IPS-18c (cell line): ENCODE results near the gene WIPF1.

Source experiments
- H3K4me3 ChIP-seq: 2 replicates; pipeline ENCODE4 v1.7.0; 2013; ENCODE audit warnings: low read depth, mild to moderate bottlenecking, low read length, moderate library complexity; ENCODE audit not compliant: insufficient read depth
- H3K9me3 ChIP-seq: one replicate; pipeline ENCODE4 v1.6.1; 2013; ENCODE audit warnings: mild to moderate bottlenecking, low read length, moderate library complexity; ENCODE audit not compliant: control insufficient read depth, insufficient read depth

The WIPF1 gene, protein sequence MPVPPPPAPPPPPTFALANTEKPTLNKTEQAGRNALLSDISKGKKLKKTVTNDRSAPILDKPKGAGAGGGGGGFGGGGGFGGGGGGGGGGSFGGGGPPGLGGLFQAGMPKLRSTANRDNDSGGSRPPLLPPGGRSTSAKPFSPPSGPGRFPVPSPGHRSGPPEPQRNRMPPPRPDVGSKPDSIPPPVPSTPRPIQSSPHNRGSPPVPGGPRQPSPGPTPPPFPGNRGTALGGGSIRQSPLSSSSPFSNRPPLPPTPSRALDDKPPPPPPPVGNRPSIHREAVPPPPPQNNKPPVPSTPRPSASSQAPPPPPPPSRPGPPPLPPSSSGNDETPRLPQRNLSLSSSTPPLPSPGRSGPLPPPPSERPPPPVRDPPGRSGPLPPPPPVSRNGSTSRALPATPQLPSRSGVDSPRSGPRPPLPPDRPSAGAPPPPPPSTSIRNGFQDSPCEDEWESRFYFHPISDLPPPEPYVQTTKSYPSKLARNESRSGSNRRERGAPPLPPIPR

DNA sequence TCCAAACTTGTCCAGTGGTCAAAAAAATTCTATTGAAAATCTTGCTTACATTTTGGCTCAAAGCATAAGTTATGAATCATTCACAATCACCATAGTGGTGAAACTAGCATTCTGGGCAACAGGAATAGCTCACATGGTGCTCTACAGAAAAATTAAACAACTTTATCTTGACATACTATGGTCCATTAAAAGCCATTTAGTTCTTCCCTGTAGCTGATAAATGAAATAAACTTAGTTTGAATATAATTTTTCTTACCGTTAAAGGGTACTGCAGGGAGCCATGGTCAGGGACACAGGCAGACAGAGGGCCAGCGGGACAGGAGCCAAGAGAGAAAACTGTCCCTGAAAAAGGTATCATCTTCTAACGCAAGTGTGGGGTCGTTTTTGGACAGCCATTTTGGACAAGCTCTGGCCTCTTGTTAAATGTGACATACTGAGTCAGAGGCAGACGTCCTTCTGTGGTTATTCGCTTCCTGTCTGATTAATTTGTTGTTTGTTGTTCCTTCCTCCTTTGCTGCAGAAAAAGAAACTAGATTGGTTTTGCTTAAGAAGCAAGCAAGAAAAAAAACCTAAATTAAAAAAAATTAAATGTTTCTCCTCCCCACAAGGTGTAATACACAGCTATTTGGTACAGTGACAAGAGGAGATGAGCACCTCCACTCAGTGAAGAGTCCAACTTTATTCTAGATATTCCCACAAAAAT, at the start of gene WIPF1:
Gene WIPF1, minus strand, starts transcription at position 460 of the 703 bp plus-strand sequence. CDS start 12,231 bp downstream, outside the sequence.
- no peak within 1 kb of the TSS for H3K4me3 ChIP-seq
- H3K9me3 ChIP-seq, result no peaks in the 10 kb centered on the region

DNA sequence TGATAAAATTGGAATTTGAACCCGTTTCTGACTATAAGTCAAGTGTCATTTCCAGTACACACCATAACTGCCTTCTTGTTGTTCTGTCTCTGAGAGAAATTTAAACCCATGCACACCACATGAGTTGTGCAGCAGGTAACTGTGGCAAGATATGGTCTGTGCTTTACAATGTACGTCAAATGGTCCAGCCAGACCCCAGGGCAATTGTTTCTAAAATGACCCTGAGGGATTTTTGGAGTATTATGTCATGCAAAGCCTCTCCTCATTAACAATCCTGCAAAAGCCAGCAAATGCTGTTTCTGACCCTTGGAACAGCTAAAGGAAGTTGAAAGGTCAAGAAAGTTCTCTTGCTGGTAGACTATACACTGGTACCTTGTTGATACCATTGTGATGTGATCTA, 47.7 kb upstream of the WIPF1 start:
- Histone ChIP-seq H3K4me3 (no peak overlapping the region), H3K9me3 (no peaks in the 10 kb centered on the region)

DNA sequence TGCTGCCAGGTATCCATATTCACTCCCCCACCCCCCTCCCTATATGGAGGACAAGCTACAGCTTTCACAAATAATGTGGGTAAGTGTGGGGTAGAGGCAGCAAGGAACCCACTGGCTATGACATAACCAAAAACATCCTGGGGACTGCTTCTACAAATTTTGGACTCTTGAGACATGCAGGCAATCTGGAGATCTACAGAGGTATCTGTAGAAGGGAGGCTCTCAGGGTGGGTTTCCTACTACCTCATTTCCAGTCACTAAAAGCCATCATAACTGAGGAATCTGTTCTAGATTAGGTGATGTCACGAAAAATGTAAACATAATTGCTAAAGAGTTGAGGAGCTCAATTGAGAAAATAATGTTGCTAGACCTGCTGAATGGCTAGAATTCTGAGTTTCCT, 46.8 kb upstream of the WIPF1 start:
- H3K9me3 ChIP-seq, result no peaks in the 10 kb centered on the region
- no peak overlapping the region for H3K4me3 ChIP-seq

DNA sequence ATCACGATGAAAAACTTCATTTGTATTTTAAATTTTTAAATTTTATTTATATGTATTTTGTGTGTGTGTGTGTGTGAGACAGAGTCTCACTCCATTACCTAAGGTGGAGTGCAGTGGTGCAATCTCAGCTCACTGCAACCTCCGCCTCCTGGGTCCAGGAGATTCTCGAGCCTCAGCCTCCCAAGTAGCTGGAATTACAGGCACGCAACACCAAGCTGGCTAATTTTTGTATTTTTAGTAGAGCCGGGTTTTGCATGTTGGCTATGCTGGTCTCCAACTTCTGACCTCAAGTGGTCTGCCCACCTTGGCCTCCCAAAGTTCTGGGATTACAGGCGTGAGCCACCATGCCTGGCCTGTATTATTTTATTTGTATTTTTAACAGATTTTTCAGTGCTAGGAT, 45.8 kb upstream of the WIPF1 start:
- H3K9me3 ChIP-seq, result no peaks in the 10 kb centered on the region

DNA sequence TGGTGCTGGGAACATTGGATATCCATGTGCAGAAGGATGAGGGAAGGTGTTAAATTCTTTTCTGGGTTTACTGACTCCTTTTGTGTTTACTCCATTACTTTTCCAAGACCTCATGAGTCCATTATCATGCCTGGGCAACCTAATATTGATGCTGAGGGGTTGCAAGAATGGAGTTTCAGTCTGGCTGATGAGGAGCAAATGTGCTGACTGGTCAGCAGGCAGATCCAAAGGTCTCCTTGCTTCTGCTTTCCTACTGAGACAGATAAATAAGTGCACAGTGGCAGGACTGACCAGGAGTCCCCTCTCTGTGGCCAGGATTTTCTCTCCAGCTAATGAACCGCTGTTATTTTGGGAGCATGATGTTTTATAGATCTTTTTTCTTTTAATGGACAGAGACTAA, 43.6 kb upstream of the WIPF1 start:
- H3K9me3 ChIP-seq, result no peaks in the 10 kb centered on the region
- H3K4me3 ChIP-seq, result no peak overlapping the region

More for the DNA sequence above, 45.8 kb upstream of the WIPF1 start:
- no peak overlapping the region for H3K4me3 ChIP-seq

DNA sequence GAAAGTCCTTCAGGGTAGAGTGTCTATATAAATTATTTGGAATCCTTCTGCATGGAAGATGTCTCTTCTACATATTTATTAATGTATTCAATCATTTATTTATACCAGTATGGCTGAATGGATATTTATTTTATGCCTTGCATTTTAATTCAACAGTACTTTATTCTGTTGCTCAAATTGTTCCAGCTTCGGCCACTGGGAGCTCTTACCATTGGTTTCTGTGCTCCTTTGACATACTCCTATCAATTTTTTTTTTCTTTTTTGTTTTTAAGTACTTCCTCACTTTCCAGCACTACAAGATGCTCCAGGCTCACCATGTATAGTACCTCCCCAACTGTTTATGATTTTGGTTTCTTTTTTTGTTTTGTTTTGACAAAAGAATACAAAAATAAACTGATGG, 39.4 kb upstream of the WIPF1 start:
- H3K9me3 ChIP-seq, result no peaks in the 10 kb centered on the region

DNA sequence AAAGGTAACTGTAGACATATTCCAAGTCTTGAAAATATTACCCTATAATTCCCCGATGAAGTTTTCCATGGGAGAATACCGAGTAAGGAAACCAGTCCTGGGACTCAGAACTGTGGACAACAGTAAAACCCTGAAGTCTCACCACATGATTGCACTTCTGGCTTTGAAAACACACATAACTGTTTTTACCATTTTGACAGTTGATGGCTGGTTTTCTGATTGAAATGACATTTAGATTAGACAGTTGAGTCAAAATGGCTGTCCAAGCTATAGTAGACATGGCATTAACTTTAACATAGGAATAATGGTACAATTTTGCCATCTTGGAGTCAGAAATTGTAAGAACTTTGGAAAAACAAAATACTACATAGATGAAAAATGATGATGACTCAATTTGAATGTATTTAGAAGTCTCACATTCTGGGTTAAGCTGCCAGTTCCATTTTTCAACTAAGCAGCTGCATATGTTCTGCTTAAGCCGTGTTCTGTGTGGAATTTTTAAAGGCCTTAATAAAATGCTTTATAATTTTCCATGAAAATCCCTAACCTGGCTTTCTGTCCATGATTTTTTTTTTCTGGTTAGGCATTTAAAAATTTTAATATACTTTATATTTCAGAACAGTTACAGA, 38.3 kb upstream of the WIPF1 start:
- no peak overlapping the region for H3K4me3 ChIP-seq

More for the DNA sequence above, 39.4 kb upstream of the WIPF1 start:
- H3K4me3 ChIP-seq, result no peak overlapping the region

DNA sequence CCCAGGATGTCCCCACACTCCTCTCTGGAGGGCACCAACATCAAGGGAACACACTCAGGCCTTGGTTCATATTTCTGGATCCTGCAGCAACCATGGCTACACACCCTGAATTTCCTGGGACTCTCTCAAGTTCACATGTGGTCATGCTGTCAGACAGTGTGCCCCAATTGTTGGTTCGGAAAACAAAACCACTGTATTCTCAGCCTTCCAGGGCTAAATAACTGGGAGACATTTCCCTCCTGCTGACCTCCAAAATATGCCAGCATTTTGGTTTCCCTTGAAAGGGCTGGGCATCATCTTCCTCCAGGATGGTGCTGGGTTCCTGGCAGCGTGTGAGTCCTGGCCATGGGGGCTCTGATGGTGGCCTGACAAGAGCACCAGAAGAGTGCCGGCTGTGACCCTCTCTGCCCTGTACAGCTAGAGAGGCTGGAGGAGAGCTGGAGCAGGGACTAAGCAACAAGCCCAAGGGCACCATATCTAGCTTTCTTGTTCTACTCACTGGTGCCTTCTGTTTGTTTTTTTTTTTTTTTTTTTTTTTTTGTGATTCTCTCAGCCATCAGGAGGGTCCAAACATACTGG, 37.5 kb upstream of the WIPF1 start:
- Histone ChIP-seq H3K4me3 (no peak overlapping the region), H3K9me3 (no peaks in the 10 kb centered on the region)

More for the DNA sequence above, 38.3 kb upstream of the WIPF1 start:
- no peaks in the 10 kb centered on the region for H3K9me3 ChIP-seq

DNA sequence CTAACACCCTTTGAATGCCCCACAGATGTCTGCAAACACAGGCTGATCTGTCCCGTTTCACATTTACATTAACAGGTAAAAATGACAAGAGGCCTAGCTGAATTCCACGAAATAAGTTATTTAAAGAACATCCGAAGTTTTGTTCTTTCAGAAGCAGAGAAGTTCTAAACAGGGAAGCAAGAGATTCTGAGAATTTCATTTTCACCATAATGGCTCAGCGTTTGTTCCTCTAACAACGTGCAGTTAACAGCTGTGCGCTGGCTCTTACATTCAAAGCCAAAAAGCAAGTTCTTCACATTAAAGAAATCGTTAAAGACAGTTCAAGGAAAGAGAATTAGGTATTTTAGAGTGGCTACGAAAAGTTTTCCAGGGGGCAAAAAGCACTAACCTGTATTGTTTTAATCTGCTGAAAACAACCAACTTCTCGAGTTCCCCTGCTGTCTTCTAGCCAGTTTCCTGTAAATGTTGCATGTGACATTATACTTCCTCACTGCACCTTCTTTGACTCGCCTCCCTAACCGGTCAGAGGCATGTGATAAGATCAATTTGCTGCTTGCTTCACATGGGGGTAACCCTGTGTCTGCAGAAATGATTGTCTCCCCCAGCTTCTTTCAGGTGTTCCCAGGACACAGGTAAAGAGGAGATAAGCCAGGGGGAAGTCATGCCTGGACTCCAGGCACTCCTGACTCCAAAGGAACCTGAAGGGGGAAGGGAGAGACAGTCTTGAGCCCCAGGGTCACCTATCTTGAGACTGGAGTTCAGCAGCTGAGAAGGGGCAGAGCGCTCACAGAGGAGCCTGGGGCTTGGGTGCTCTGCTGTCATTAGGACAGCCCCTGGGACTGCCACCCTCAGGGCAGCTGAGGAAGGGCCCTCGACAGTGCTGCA, 36.8 kb upstream of the WIPF1 start:
- no peaks in the 10 kb centered on the region for H3K9me3 ChIP-seq
- H3K4me3 ChIP-seq, result no peak overlapping the region

DNA sequence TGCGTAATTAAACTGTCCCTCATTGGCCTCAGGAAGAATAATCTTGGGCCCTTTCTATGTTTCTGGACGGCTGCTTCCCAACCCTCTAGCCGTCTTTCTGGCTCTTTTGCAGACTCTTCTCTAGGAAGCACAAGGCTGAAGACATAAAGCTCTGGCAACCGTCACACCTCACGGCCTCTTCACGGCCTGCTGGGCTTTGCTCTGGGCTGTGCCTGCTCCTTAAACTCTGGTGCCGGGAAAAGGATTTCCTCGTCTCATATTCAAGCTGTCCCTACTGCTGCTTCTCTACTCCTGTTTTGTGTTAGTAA, 36.0 kb upstream of the WIPF1 start:
- Histone ChIP-seq H3K4me3 (no peak overlapping the region), H3K9me3 (no peaks in the 10 kb centered on the region)

DNA sequence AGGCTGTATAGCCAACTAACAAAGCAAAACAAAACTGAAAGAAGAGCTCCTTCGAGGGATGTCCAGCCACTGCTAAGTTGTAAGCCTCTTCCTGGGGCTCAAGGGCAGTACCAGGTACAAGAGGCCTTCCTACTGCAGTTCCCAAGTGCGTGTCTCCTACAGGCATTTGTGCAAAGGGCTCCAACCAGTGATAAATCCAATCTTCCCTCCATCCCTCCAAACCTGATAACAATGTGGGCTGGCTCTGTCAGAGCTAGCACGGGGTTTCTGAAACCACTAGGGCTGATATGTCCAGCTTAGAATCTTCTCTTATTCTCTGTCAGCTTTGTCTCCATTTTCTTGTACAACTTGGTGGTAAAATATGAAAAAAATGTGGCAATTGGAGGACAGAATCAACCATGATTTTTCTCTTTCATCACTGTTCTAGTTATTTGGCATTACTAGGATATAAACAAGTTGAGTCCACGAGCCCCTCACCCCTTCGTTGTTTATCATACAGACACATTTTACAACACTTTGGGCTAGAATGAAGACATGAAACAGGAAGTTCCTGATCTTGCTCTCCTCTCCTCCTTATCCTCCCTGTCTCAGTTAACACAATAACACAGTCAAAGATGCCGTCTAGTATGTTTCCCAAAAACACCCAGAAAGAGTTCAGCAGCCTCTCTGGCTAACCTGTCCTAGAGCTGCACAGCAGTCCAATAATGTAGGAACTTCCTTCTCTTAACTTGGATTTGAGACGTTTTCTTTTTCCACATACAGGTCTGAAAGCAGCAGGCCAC, 35.4 kb upstream of the WIPF1 start:
- no peaks in the 10 kb centered on the region for H3K9me3 ChIP-seq
- H3K4me3 ChIP-seq, result no peak overlapping the region

DNA sequence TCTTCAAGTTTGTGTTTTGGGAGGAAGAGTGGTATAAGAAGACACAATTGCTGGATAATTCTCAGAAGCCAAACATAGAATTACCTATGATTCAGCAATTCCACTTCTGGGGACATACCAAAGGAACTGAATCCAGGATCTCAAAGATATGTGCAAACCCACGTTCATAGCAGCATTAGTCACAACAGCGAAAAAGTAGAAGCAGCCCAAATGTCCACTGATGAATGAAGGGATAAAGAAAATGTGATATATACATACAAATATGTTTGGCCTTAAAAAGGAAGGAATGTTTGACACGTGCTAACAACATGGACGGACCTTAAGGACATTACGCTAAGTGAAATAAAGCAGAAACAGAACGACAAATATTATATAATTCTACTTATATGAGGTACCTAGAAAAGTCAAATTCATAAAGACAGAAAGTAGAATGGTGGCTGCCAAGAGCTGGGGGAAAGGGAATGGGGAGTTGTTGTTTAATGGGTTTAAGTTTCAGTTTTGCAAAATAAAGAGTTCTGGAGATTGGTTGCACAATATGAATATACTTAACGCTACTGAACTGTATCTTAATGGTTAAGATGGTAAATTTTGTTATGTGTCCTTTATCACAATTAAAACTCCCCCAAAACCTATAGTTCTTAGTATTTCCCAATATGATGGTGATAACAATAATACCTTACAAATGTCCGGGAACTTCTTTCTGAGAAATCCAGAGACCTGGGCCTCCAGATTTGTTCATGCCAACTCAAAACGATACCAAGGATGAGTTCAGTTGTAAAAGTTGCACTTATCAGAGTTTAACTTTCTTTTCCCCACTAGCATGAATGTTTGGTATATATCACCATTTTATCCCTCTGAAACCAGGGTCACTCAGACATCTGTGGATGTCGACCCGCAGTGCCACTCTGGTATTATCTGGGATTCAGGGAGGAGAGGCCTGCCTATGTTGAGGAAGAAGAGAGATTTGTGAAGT, 33.7 kb upstream of the WIPF1 start:
- H3K9me3 ChIP-seq, result no peaks in the 10 kb centered on the region
- no peak overlapping the region for H3K4me3 ChIP-seq

DNA sequence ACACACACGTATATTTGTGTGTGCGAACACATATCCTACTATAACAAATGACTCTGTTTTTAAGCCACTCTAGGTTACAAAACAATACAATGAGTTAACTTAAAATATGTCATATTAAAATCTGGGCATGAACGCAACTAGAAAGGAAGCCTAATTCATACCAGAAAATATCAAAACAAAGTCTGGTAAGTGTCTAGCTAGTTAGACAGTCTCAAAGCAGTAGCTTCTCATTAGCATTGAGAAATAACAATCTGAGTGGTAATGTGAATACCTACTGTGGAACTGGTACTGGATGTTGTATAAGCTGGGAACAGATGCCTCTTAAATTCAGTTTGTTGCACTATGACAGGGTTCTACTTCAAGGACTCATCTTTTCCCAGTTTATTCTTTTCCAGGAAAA, 32.5 kb upstream of the WIPF1 start:
- Histone ChIP-seq H3K4me3 (no peak overlapping the region), H3K9me3 (no peaks in the 10 kb centered on the region)

DNA sequence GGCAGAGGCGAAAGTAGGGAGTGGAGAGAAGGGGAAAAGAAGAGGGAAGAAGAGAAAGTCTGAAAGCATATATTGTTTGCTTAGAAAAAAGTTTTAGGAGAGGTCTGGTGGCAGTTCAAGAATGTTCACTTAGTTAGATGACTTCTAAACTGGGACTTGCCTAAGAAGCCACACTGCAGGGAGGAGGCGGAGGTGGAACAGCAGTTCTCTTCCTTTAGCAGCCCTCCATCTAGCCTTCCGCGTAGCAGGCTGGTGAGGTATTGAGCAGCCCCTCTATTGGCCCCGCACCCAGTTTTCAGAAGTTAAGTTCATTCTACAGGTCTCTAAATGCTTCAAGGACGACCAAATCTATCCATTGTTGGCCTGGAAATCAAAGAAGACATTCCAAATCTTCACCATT, 31.9 kb upstream of the WIPF1 start:
- Histone ChIP-seq H3K4me3 (no peak overlapping the region), H3K9me3 (no peaks in the 10 kb centered on the region)

DNA sequence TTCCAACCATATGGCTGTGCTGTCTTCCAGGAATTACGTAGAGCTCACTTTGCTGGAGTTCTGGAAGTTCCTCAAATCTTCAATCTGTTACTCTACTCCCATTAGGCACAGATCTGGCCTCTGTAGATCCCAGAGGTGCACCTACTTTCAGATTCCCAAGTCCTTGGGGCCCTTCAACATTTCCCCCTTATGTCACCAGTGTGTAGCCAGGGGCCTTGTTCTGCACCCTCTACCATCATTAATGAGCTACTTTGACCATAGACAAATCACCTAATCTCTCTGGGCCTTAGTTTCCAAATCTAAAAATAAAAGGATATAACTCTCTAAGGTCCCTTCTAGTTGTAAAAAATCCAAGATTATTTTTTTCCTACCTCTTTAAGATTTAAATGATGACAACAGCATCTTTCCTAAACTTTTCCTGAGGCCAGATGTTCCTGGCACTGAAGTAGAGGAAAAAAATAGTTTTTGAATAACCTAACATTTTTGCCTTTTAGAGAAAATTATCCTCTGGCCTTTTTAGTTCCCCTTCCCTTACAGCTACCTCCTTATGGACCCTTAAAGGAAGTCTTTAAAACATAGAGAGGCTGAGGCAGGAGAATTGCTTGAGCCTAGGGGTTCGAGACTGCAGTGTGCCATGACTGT, 31.0 kb upstream of the WIPF1 start:
- H3K9me3 ChIP-seq, result no peaks in the 10 kb centered on the region

More for the DNA sequence above, 31.0 kb upstream of the WIPF1 start:
- H3K4me3 ChIP-seq, result no peak overlapping the region
